Measurements from ENCODE around the gene ING5.

The ING5 gene

GRCh38 chr2:241777170-241777685 lies 75.4 kb downstream of the ING5 start:
- no peak for DNase-seq

DNA sequence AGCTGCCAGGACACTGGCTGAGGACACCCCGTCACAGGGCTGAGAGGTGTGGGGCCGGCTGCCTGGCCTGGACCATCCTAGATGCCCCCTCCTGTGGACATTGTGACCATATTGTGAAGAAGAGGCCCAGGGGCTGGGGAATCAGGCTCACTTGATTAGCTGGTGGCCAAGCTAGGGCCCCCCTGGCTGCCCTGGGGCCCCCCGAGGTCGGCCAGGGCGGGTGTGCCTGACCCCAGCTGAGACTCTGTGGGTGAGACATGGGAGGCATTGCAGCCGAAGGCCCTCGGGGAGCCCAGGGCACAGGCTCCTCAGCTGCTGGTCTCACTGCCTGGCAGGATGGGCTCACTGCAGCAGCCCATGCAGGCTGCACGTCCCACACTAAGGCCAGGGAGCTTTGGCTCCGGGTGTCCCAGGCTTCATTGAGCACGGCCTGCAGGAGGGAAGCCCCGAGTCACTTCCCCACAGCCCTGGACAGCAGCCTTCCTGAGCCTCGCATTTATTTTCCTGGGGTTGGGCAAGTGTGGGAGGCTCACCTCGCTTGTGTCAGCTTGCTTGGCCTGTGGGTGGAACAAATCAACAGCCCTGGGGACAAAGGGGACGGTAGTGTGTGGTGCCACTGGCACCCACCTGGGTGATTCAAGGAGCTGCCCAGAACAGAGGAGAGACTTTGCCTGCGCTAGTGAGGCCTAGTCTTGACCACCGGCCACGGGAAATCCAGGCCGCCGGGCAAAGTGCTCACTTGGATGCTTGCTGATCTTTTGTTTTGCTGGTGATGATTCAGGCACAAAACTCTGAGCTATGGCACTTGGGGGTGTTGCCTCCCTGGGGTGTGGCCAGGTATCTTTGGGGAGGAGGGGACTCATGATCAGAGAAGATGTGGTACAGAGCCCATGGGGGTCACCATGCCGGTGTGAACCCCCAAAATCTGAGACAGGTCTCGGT lies 76.1 kb downstream of the ING5 start:
- no peak for DNase-seq
